SU-DHL-6 (cell line): ENCODE measurements around the gene LRWD1.
"Not testable (repeated sequence)": the region's sequence is repeated elsewhere in the genome, so short reads cannot be mapped to it uniquely, and the experiment has no call there.

Experiments used
- H2AFZ ChIP-seq: fragments of 200-600 bp; sonication (generic); 2 replicates; pipeline ENCODE4 v1.6.1; 2014; ENCODE audit warnings: low read depth, mild to moderate bottlenecking, moderate library complexity, mixed read lengths, antibody characterized with exemption, low read length; ENCODE audit not compliant: severe bottlenecking
- H3F3A ChIP-seq: fragments of 200-600 bp; shearing (Covaris generic); 2 replicates; pipeline ENCODE4 v1.6.0; 2016; ENCODE audit warnings: antibody characterized with exemption, mild to moderate bottlenecking; ENCODE audit not compliant: insufficient read depth
- H3K27ac ChIP-seq: fragments of 200-600 bp; sonication (generic); 2 replicates; pipeline ENCODE4 v1.5.1; 2016; ENCODE audit warnings: low read depth, mild to moderate bottlenecking, low read length, moderate library complexity, mixed read lengths
- H3K27me3 ChIP-seq: fragments of 200-600 bp; sonication (generic), shearing (Covaris generic); 2 replicates; pipeline ENCODE4 v1.6.0; 2014; ENCODE audit warnings: mild to moderate bottlenecking, low read length
- H3K36me3 ChIP-seq: fragments of 200-600 bp; sonication (generic); 2 replicates; pipeline ENCODE4 v1.6.1; 2014; ENCODE audit warnings: mild to moderate bottlenecking, low read length, mixed read lengths
- H3K4me2 ChIP-seq: fragments of 300-600, 200-600 bp; shearing (Covaris generic), sonication (generic); 2 replicates; pipeline ENCODE4 v1.6.0; 2014; ENCODE audit warnings: low read length, low read depth, mild to moderate bottlenecking; ENCODE audit not compliant: poor library complexity, severe bottlenecking
- H3K4me3 ChIP-seq: fragments of 200-600 bp; sonication (generic); 2 replicates; pipeline ENCODE4 v1.5.1; 2014; ENCODE audit warnings: antibody characterized with exemption, low read length, mild to moderate bottlenecking, mixed read lengths; ENCODE audit not compliant: insufficient read depth, poor library complexity, severe bottlenecking
- H3K79me2 ChIP-seq: fragments of 200-600 bp; sonication (generic); 2 replicates; pipeline ENCODE4 v1.6.1; 2014; ENCODE audit warnings: mild to moderate bottlenecking, low read length, moderate library complexity; ENCODE audit not compliant: insufficient read depth
- H3K9ac ChIP-seq: fragments of 200-600 bp; sonication (generic); 2 replicates; pipeline ENCODE4 v1.7.0; 2014; ENCODE audit warnings: mild to moderate bottlenecking, low read length
- H3K9me2 ChIP-seq: fragments of 200-600 bp; sonication (generic); replicated peaks from 2 replicates; pipeline ENCODE4 v1.6.1; 2014; ENCODE audit warnings: low read length; ENCODE audit not compliant: insufficient read depth
- H3K9me3 ChIP-seq: fragments of 200-600 bp; sonication (generic); 2 replicates; pipeline ENCODE4 v1.6.1; 2014; ENCODE audit warnings: low read length, mixed read lengths; ENCODE audit not compliant: insufficient read depth
- H4K20me1 ChIP-seq: fragments of 200-600 bp; sonication (generic); 2 replicates; pipeline ENCODE4 v1.6.1; 2014; ENCODE audit warnings: low read depth, mild to moderate bottlenecking, antibody characterized with exemption, low read length, moderate library complexity, mixed read lengths
- EZH2phosphoT487 ChIP-seq: fragments of 200-600 bp; sonication (generic), shearing (Covaris generic); conservative IDR thresholded peaks from 2 replicates; pipeline ENCODE4 v1.6.1; 2018; ENCODE audit warnings: mild to moderate bottlenecking, antibody characterized with exemption, low read length, moderate library complexity, mixed read lengths
- TF ChIP-seq, protein P1 (sequence below): fragments of 200-600 bp; sonication (generic); IDR thresholded peaks from one replicate; pipeline ENCODE4 v1.5.1; 2017; ENCODE audit warnings: antibody characterized with exemption, mild to moderate bottlenecking, low read length, moderate library complexity; ENCODE audit not compliant: insufficient read depth, poor library complexity, severe bottlenecking

The LRWD1 gene

DNA sequence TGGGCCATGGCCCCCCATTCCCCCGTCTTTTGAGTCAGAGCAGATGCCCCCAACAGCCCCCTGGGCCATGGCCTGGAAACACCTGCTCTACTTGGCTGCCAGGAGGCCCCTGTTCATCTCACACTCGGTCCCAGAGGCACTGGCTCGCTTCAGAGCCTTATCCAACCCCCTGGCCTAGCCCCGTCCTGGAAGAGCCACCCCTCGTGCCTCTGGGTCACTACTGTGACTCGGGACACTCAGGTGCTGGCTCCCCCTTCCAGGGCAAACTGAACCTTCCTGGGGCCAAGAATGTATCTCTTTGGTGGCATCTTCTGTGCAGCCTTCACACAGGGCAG, 7.0 kb downstream of the LRWD1 start:
- no peaks in the 10 kb centered on the region for H3K79me2 ChIP-seq
- H3K27ac ChIP-seq, result no peak overlapping the region
- H3K27me3 ChIP-seq, result no peaks in the 10 kb centered on the region
- TF ChIP-seq, protein P1, sequence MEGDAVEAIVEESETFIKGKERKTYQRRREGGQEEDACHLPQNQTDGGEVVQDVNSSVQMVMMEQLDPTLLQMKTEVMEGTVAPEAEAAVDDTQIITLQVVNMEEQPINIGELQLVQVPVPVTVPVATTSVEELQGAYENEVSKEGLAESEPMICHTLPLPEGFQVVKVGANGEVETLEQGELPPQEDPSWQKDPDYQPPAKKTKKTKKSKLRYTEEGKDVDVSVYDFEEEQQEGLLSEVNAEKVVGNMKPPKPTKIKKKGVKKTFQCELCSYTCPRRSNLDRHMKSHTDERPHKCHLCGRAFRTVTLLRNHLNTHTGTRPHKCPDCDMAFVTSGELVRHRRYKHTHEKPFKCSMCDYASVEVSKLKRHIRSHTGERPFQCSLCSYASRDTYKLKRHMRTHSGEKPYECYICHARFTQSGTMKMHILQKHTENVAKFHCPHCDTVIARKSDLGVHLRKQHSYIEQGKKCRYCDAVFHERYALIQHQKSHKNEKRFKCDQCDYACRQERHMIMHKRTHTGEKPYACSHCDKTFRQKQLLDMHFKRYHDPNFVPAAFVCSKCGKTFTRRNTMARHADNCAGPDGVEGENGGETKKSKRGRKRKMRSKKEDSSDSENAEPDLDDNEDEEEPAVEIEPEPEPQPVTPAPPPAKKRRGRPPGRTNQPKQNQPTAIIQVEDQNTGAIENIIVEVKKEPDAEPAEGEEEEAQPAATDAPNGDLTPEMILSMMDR, result no peak
- H3K36me3 ChIP-seq, result no peaks in the 10 kb centered on the region
- H4K20me1 ChIP-seq, result no peaks in the 10 kb centered on the region; the same call in 1 of the 2 replicates
- H3K9me3 ChIP-seq, result no peaks in the 10 kb centered on the region
- H3K9me2 ChIP-seq, result no peaks in the 10 kb centered on the region
- H3K9ac ChIP-seq, result no peak overlapping the region
- no peak overlapping the region for H3K4me3 ChIP-seq
- H2AFZ ChIP-seq, result no peak overlapping the region
- peaks cover 1% of the 10 kb centered on the region; the same call in 1 of the 2 replicates for H3F3A ChIP-seq
- H3K4me2 ChIP-seq, result no peak overlapping the region

DNA sequence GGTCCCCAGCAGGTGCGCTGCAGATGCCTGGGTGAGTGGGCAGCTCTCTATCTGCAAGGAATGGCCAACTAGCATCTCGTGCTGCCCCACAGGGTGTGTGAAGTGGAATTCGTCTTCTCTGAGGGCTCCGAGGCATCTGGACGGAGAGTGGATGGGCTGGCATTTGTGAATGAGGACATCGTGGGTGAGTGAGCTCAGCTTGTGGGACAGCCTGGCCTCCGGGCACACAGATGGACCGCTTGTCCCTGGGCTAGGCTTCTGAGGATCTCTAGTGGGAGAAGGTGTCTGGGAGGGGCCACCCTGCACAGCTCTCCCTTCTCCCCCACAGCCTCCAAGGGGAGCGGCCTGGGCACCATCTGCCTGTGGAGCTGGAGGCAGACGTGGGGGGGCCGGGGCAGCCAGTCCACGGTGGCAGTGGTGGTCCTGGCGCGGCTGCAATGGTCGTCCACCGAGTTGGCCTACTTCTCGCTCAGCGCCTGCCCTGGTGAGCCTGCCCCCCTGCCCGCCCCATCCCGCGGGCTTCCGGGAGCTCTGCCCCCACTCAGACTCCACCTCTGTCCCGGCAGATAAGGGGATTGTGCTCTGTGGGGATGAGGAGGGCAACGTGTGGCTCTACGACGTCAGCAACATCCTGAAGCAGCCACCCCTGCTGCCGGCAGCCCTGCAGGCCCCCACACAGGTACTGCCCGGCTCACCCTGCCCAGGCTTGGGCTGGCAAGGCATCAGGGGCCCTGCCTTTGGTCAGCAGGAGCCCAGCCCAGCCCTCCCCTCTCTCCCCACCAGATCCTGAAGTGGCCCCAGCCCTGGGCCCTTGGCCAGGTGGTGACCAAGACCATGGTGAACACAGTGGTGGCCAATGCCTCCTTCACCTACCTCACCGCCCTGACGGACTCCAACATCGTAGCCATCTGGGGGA, 7.6 kb downstream of the LRWD1 start:
- TF ChIP-seq, protein P1, result no peak
- no peak for TF ChIP-seq EZH2phosphoT487
- Histone ChIP-seq H3K27ac (no peak overlapping the region), H2AFZ (no peak overlapping the region), H3K9ac (no peak overlapping the region), H3F3A (no peaks in the 10 kb centered on the region), H3K36me3 (no peaks in the 10 kb centered on the region), H3K4me3 (no peak overlapping the region), H3K27me3 (no peaks in the 10 kb centered on the region), H3K9me2 (no peaks in the 10 kb centered on the region), H3K9me3 (no peaks in the 10 kb centered on the region), H3K4me2 (no peak overlapping the region), H4K20me1 (no peaks in the 10 kb centered on the region; the same call in 1 of the 2 replicates), H3K79me2 (no peaks in the 10 kb centered on the region)

DNA sequence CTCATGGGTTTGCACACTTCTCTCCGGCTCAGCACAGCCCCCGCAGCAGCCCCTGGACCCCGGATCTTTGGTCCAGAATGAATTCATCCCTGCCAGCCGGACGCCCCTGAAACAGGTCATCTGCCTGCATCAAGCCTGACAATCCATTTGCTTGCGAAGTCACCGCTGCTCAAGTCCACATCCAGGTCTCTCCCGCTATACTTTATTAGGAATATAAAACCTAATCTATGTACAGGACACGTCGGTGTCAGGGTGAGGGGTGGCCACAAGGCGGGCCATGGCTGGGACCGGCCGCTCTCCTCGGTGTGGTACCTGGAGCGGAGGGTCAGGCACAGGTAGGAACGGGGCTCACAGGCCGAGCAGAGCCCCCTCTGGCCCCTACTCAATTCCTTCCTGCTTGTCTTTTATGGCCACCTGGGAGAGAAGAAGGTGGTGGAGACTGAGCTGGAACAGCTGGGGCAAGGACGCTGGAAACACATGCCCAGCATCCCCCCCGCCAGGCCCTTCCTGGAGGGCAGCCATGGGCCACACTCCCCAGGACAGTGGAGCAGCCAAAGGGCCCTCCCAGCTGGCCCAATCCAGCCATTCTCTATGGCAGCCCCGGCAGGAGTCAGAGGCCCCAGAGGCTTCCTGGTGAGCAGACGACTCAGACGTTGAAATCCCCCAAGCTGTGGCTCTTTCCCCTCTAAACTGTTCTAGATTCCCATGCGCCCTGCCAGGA, 8.6 kb downstream of the LRWD1 start:
- H4K20me1 ChIP-seq, result no peaks in the 10 kb centered on the region
- H3K9me3 ChIP-seq, result no peaks in the 10 kb centered on the region
- no peak overlapping the region for H3K4me2 ChIP-seq
- H3K79me2 ChIP-seq, result no peaks in the 10 kb centered on the region
- H3K27me3 ChIP-seq, result no peaks in the 10 kb centered on the region
- no peaks in the 10 kb centered on the region for H3K9me2 ChIP-seq
- no peak overlapping the region for H3K27ac ChIP-seq
- TF ChIP-seq EZH2phosphoT487, result no peak
- no peak overlapping the region for H2AFZ ChIP-seq
- H3K4me3 ChIP-seq, result no peak overlapping the region
- no peak overlapping the region for H3K9ac ChIP-seq
- H3K36me3 ChIP-seq, result no peaks in the 10 kb centered on the region
- H3F3A ChIP-seq, result no peaks in the 10 kb centered on the region

DNA sequence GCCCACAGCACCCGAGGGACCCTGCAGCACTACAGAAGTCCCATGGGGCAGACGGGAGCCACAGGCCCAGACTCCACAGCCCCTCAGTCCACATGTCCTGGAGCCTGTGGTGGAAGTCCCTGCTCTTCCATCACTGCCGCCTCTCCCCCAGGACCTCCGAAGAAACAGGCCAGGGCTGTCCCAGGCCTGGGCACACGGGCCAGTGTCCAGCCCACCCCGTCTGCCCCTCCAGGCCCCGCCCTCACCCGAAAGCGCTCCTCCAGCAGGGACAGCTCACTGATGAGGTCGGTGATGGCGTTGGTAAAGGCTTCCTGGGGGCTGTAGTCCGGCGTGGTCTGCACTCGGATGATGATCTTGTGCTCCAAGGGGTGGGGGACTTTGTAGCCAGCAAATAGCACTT, 9.3 kb downstream of the LRWD1 start:
- not testable (repeated sequence) for H3K9ac ChIP-seq, H3K9me2 ChIP-seq, H3K4me2 ChIP-seq, H3K9me3 ChIP-seq, H3K79me2 ChIP-seq, H4K20me1 ChIP-seq, H3K27ac ChIP-seq, H3K27me3 ChIP-seq, H3F3A ChIP-seq, H3K4me3 ChIP-seq, H3K36me3 ChIP-seq, H2AFZ ChIP-seq

DNA sequence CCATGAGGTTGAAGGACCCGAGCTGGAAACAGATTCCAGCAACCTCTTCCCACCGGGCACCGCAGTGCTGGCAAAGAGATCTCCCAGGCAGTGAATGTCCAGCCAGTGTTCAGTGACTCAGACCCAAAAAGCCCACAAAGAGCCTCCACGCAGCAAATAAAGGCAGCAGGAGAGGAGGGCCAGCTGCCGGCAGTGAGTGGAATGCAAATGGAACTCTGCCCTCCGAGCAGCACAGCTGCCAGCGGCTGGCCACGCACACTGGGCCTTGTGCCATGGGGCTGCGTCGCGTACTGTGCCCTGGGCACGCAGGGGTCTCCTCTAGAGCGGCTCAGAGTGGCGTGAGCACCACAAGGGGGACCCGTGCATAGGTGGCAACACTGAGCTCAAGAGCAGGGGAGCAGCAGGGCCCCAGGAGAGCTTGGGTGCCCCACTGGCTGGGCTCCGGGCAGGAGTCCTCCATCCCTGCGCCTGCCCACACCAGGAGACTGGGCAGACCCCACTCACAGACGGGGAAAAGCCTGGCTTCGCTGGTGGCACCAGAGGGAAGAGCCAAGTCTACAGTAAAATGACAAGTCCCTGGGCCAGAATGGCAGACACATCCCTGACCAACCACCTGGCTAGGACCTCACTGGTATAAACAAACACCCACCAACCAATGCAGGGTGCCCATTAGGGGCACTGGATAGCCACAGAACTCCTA, 10.1 kb downstream of the LRWD1 start:
- H3K79me2 ChIP-seq, H3K36me3 ChIP-seq, H3K27ac ChIP-seq, H3F3A ChIP-seq, H3K27me3 ChIP-seq, H3K9me3 ChIP-seq, H3K9ac ChIP-seq, H3K9me2 ChIP-seq, H3K4me3 ChIP-seq, H2AFZ ChIP-seq, H3K4me2 ChIP-seq, H4K20me1 ChIP-seq: not testable (repeated sequence)
